ENCODE measurements around the gene MBP. TPM values are rescaled to one million over a fixed set of nuclear protein-coding genes. Genes with fewer than 3 reads are reported as not detected.

Gene MBP
- total and polyA plus RNA-seq, 2 donors (not counting 3 experiments of a cell fraction or from before 2014, with no cell fraction given) = 1.7 to 2.3 TPM

GRCh38 chr18:77157312-77157711, 24.7 kb upstream of the MBP start:
- no peak for TF ChIP-seq EZH2 (IDR thresholded peaks at IDR 0.05; ENCODE audit: borderline replicate concordance, low read depth, low read length, severe bottlenecking)
- TF ChIP-seq POLR2AphosphoS5 (IDR thresholded peaks at IDR 0.05; ENCODE audit: insufficient read depth, low read depth, low read length) = no peak
- no peak for TF ChIP-seq MYC (IDR thresholded peaks at IDR 0.05; ENCODE audit: low read depth, low read length)
- no peak for TF ChIP-seq MAX (IDR thresholded peaks at IDR 0.05; ENCODE audit: insufficient read depth, insufficient read length)
- TF ChIP-seq CTCF (IDR thresholded peaks at IDR 0.05; ENCODE audit: extremely low read depth in 1 of 2, insufficient read depth in 1 of 2, low read depth in 1 of 2, low read length in 2 of 2) = no peak
- TF ChIP-seq POLR2A (IDR thresholded peaks at IDR 0.05; ENCODE audit: low read depth, low read length) = no peak
- TF ChIP-seq GATA2 (IDR thresholded peaks at IDR 0.05; ENCODE audit: insufficient read depth, insufficient read length, low read depth, low read length) = no peak
- no peak for TF ChIP-seq FOS (IDR thresholded peaks at IDR 0.05; ENCODE audit: borderline replicate concordance, insufficient read depth, low read length)
- TF ChIP-seq JUN (IDR thresholded peaks at IDR 0.05; ENCODE audit: borderline replicate concordance, insufficient read depth, insufficient read length, low read depth) = no peak
- H3K4me3 ChIP-seq (replicated peaks in 1 of 3; ENCODE audit: insufficient read depth in 1 of 3, low read depth in 1 of 3, low read length in 3 of 3) = no peak overlapping the region
- H3K27ac ChIP-seq (ENCODE audit: insufficient read depth, low read depth, low read length) = no peak overlapping the region
- no peaks in the 10 kb centered on the region for H3K36me3 ChIP-seq (ENCODE audit: control insufficient read depth in 2 of 2, extremely low read depth in 1 of 2, insufficient read depth in 2 of 2, low read length in 2 of 2)
- ChIA-PET POLR2A (no interaction called here), CTCF (no interaction called here)
- no TSS peak for BruUV-seq (replicated peaks)
- no peak overlapping the region for H3K4me2 ChIP-seq (ENCODE audit: insufficient read depth, low read length)
- H2AFZ ChIP-seq (ENCODE audit: low read depth, low read length) = no peak overlapping the region
- intact Hi-C loops (cut with micrococcal nuclease) = no loop called here
- H3K9ac ChIP-seq (replicated peaks; ENCODE audit: extremely low read depth, insufficient read depth, low read length) = no peak overlapping the region
- peaks cover 2% of the 10 kb centered on the region in 2 experiments for H3K27me3 ChIP-seq (ENCODE audit: control insufficient read depth in 2 of 2, insufficient read depth in 2 of 2, low read length in 2 of 2)
- no peaks in the 10 kb centered on the region for H3K9me3 ChIP-seq (replicated peaks; ENCODE audit: control insufficient read depth, insufficient read depth, low read length)
- no peak for DNase-seq (ENCODE audit: low read depth, low spot score)
- no peaks in the 10 kb centered on the region for H3K79me2 ChIP-seq (ENCODE audit: control insufficient read depth, insufficient read depth, low read length)
- dilution Hi-C loops (cut with MboI; ENCODE audit: extremely low pct_ligation_motif_present, low sequenced_read_pairs) = no loop called here
- no peak for FAIRE-seq
- H3K4me1 ChIP-seq (ENCODE audit: control insufficient read depth, extremely low read depth, insufficient read depth, low read length) = no peaks in the 10 kb centered on the region
- no peaks in the 10 kb centered on the region for H3K9me1 ChIP-seq (replicated peaks; ENCODE audit: control insufficient read depth, extremely low read depth, insufficient read depth, low read length)
- H4K20me1 ChIP-seq (replicated peaks; ENCODE audit: control insufficient read depth, extremely low read depth, insufficient read depth, low read length) = no peaks in the 10 kb centered on the region

Data from endothelial cell of umbilical vein (primary cell).